ENCODE measurements around the gene GFER.
A peak's percentile ranks its signal among the peaks of the same experiment; 100 is the strongest.
"Not testable (repeated sequence)": the region's sequence is repeated elsewhere in the genome, so short reads cannot be mapped to it uniquely, and the experiment has no call there.

Gene GFER

DNA sequence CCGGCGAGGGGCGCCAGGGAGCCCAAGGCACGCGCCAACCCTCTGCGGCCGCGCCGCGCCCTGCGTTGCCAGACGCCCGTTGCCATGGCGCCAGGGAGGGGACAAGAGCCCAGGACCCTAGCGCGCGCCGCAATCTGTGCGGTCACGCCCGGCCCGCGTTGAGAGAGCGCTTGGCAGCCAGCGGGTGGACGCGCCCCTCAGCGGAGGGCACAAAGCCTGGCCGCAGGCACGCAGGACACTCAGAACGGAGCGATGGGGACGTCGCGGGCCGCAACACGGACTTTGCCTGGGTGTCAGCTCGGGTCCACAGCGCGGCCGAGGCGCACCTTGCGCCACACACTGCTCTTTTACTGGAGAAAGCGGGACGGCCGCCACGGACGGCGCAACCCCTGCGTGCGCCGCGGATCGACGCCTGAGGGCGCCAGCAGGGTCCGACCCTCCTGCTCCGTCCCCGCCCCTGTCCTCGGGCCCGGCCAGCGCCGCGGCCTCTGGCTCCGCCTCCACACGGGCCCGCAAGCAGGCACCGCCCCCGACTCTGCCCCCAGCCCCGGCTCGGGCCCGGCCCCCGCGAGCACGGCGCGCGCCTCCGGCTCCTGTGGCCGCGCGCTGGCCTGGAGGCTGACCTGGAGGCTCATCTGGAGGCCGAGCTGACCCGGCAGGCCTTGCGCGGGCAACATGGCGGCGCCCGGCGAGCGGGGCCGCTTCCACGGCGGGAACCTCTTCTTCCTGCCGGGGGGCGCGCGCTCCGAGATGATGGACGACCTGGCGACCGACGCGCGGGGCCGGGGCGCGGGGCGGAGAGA is at the start of gene GFER:
GFER (plus strand) TSS at position 650 of the 803 bp plus-strand sequence; CDS start at position 676, 26 bp downstream.
- peak in 1 of 2 donors; percentile 80 for DNase-seq (ENCODE audit: low read depth in 2 of 2)

DNA sequence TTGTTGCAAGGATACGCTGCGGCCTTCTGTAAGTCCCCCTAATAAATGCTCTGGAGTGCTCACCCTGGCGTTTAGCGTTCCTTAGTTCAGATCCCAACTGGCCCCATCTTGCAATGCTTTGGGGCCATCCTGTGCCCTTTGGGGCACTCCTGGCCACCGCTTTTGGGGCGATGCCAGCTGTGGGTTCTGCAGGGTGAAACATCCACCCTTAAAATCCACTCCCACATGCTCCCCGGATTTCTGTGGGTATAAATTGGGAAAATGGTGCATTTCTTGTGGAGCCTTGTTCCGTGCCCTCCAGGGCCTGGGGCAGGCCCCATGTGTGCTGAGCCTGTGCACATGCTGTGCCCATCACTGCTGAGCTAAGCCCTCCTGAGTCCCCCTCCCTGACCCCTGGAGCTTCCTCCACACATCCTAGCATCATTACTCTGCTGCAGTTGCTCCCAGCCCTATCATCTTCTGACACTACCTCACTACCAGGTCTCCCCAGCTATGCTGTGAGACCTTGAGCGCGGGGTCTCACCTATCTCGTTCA is 47.0 kb upstream of the GFER start:
- DNase-seq (ENCODE audit: low read depth in 2 of 2), result no peak

DNA sequence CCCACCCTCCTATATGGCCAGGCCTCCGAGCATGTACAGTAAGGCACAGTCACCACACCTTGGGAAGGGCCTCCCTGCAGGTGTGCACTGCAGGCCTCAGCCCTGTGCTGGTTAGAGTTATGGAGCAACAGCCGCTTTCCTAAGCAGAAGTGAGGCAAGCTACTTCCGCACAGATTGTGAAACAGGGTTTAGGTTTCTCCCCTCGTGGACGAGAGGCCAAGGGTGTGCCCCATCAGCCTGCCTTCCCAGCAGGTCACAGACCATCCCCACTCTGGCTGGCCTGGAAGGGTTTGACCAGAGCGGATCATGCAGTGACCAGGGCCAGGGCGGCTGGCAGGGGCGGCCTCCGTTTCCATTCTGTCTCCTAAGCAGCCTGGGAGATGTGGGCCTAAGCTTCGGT is 45.7 kb upstream of the GFER start:
- no peak for DNase-seq (ENCODE audit: low read depth in 2 of 2)

DNA sequence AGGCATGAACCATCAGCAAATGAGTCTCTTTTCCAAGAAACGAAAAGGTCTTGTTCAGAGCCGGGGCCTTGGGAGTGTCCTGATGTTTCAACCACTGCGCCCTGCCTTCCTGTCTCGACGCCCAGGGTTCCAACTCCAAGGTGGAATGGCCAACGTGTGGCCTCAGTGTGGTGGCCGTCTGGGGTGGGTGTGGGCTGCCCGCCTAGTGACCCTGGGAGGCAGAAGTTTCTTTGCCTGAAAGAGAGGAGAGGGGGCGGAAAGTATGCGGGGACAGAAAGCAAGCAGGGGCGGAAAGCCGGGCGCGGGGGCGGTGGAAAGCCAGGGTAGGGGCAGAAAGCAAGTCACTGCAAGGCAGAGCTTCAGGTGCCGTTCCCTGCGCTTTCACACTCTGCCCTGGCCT is 45.1 kb upstream of the GFER start:
- DNase-seq (ENCODE audit: low read depth in 2 of 2), result no peak

DNA sequence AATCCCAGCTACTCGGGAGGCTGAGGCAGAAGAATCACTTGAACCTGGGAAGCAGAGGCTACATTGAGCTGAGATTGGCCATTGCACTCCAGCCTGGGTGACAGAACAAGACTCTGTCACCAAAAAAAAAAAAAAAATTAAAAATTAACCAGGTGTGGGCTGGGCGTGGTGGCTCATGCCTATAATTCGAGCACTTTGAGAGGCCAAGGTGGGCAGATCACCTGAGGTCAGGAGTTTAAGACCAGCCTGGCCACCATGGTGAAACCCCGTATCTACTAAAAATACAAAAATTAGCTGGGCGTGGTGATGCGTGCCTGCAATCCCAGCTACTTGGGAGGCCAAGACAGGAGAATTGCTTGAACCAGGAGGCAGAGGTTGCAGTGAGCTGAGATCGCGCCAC is 44.2 kb upstream of the GFER start:
- not testable (repeated sequence) for DNase-seq (ENCODE audit: low read depth in 2 of 2)

DNA sequence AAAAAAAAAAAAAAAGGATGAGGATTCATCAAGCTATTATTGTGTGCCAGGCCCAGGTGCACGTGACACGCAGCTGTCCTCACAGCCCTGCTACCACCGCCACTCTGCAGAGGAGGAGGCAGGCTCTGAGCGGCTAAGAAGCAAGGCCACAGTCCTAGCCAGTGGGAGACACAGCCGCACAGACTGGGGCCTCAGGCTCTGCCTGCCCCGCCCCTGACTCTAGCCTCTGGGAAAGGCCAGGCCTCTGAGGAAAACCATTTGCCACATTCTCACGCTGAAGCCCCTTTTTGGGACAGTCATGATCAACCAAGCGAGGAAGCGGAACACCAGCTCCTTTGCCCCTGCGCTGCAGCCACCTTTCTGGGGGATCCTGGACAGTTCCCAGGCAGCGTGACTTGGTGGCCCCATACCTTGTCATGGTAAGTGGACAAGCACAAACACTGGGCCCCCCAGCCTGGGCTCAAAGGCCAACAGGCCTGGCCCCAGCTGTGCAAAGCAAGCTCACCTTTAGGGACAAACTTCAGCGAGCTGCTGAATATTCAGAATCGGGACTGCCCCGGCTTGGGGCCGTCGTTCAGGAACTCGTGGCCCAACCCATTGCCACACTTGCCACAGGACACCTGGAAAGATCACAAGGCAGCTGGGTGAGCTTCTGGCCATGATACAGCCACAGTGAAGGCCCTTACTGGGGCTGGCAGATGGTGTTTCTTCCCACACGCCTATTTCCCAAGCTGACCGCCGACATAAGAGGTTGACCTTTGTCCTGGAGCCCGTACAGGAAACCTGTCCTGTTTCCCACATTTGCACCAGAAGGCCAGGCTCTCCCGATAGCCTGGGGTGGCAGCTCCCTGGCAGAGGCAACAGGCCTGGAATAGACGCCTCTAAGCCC is 43.5 kb upstream of the GFER start:
- DNase-seq (ENCODE audit: low read depth in 2 of 2), result no peak

DNA sequence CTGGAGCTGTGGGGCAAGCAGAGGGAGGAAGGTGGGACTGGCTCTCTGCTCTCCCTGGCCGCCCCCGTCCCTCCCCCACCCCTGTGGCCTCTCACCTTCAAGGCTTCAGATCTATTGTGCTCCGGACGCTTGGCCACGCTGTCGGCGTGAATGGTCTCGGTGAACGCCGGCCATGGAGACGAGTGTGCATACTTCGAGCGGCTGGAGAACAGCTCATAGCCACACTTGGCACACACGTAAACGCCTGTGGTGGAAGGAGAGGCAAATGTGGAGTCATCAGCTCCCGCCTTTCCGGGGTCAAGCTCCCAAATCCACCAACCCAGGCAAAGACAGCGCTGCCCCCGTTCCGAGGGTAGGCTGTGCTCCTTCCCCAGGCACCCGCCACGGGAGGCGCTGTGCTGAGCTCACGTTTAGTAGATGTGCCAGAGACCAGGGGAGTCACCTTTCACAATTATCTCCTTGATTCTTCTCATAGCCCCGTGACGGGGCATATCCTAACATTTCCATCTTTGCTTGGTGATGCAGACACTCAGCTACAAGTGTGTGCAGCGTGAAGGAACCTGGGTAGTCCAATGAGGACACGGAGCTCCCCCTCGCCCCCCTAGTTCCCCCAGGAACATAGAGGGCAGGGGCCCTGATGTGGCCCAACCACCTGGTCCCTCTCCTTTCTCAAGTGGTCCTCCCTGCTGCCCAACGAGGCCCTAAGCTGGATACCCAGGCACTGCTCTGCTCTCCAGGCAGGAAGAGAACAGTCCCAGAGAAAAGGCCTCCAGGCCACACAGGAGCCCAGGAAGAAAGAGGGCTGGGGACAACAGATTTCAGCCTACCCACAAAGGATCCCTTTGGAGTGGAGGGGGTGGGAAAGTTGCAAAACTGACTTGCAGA is 42.6 kb upstream of the GFER start:
- DNase-seq (ENCODE audit: low read depth in 2 of 2), result no peak

DNA sequence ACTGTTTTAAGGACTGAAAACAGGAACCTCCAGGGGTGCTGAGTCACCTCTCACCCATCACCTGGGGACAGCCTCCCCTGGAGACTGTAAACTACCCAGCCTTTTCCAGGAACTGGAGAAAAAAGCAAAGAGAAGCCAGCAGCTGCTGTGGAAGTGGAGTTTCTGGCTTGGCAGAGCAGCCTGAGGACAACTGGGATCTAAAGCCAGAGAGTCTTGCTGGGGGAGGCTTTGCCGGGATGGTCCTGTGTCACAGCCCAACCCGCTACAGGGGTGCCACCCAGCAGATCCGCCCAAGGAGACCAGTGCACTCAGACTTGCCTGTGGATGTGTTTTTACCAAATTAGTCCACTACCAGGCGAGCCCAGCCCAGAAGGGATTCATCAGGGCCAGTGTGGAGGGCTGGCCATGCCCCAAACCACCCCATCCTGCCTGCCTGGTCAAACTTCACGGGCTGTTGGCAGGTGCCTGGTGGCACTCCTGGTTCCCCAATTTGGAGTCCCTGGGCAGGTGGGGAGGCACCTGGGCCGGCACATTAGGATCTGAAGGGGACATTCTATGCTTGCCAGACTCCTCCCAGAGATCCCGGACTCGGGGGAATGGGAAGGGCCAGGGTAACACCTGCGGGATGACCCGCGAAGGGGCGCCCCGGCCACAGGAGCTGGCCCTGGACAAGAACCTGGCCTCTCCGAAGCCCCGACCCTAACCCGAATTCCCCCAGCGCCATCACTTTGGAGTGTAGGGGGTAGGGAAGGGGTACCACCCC is 41.8 kb upstream of the GFER start:
- no peak for DNase-seq (ENCODE audit: low read depth in 2 of 2)

DNA sequence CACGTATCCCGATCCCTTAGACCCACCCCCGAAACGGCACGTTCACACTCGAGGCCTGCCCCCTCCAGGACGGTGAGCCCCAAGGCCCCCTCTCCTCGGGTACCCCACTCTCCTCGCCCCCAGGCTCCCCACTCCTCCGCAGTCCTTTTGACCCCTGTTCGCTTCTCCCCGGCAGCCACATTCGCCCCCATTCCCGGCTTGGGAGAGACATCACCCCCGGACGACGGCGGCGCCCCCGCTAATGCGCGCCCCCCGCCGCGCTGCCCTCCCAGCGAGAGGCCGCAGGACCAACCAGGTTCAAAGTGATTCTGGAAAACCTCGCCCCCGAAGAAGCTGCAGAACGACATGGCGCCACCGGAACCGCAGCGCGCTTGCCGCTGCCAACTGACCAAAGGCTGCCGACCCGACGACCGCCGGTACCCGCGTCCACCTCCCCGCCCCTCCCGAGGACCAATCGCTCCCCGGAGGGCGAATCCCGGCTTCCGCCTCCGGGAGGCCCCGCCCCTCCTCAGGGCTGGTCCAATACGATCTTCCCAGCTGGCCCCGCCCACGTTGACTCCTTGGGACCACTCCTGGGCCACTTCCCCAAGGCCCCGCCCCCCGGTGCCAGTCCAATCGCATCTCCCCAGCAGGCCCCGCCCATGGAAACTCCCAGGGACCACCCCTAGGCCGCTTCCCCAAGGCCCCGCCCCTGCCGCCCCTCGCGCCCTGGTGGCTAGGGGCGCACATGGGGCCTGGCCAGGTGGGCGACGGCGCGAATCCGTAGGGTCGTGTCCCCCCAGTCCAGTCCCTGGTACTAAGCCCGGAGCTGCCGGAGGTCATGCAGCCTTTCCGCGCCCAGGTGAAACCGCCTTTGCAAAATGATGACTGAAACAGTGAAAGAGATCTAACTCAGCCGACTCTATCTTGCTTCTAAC is 40.9 kb upstream of the GFER start, which contains the start of gene MSRB1:
MSRB1 (minus strand) TSS at position 390 of the 917 bp plus-strand sequence; CDS start at position 347, 43 bp downstream.
- DNase-seq (ENCODE audit: low read depth in 2 of 2), result peak; percentile 99 to 100

DNA sequence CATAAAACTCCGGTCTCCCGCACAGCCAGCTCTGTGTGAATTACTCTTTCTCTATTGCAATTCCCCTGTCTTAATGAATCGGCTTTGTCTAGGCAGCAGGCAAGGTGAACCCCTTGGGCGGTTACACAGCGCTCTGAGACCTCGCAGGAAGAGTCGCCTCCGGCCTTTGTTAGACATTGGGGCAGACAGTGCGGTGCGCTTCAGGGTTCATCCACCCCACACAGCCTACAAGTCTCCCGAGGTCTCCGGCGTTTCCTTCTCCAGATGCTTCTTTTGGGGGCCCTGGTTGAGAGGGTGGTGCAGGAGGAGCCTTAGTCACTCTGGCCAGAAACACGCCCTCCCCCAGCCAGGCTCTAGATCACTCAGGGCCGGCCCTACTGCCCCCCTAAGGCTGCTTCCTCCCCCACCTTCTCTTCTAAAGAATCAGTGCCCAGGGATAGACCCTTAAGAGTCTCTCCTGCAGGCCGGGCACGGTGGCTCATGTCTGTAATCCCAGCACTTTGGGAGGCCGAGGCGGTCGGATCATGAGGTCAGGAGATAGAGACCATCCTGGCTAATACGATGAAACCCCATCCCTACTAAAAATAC is 39.3 kb upstream of the GFER start:
- DNase-seq (ENCODE audit: low read depth in 2 of 2), result no peak

DNA sequence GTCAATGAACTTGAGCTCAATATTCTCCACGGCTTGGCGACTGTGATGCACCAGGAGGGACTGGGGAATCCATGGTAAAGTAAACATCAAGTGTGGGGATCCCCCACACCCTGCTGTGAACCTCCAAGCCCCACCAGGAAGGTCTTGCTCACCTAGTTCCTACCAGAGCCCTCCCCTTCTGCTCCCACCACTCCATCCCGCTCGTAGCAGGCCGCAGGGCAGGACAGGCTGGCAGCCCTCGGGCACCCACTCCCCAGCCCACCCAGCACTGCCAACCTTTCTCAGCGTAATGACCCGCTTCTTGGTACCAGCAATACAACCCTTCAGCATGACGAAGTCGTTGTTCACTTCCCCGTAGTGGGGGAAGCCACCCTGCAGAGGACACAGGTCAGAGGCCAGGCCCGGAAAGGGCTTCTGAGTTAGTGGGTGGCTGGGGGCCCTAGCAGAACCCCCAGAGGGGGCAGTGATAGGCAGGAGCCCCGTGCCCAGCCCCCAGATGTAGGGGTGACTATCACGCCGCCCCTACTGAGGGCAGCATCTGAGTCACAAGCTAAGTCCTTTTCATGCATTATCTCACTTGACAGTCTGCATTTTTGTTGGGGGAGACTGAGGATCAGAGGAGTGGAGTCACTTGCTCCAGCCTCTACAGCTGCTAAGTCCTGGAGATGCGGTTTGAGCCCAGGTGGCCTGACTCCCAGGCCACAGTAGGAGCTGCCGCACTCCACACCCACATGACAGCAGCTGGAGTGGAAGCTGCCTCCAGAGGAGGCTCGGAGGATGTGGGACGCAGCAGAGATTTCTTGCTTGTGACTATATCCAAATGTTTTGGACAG is 38.2 kb upstream of the GFER start:
- DNase-seq (ENCODE audit: low read depth in 2 of 2), result no peak

DNA sequence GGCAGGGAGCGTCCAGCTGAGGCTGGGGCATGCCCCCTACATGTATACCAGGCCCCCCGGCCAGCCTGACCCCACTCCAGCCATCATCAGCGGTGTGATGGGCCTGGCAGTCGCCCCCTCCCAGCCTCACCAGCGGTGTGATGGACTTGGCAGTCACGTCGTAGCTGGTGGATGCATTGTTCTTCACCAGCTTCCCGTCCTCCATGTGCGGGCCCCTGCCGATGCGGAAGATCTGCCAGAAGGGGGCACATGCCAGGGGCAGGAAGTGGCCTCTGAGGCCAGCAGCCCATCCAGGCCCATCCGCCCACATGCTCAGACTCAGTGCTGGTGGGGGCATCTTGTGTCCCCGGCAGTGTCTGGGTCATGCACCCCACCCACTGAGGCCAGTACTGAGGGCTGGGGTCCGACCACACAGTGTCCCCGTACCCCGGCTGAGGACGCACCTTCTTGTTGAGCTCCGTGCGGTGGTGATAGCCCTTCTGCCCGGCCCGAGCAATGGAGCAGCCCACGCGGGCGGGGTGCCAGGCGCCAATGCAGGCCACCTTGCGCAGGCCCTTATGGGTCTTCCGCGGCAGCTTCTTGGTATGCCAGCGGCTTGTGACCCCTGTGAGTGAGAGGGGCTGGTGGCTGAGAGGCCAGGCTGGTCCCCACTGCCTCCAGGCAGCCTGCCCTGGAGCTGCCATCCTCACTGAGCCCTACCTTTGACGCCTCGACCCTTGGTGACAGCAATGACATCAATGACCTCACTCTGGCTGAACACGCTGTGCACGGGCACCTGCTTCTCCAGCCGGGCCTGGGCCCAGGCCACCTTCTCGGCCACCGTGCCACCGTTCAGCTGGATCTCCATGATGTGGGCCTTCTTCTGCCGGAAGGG is 37.3 kb upstream of the GFER start:
- no peak for DNase-seq (ENCODE audit: low read depth in 2 of 2)

DNA sequence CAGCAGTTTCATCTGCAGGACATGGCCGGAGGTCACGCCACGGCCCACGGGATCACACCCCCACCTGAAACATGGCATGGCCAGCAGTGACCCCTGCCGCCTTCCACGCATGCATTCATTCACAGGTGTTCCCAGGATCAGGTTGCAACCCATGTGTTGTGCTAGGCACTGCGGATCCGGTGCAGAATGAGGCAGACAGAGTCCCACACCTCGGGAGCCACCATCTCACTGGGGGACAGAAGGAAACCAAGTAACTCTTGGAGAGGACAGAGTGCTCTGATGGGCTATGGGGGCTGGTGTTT is 36.7 kb upstream of the GFER start:
- no peak for DNase-seq (ENCODE audit: low read depth in 2 of 2)

DNA sequence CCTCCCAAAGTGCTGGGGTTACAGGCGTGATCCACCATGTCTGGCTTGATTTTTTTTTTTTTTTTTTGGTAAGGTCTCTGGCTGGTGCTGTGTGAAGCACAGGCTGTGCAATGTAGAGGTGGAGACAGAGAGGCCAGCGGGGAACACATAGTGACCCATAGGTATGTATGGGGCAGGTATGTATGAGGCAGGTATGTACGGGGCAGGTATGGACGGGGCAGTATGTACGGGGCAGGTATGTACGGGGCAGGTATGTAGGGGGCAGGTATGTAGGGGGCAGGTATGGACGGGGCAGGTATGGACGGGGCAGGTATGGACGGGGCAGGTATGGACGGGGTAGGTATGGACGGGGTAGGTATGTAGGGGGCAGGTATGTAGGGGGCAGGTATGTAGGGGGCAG is 34.5 kb upstream of the GFER start:
- DNase-seq (ENCODE audit: low read depth in 2 of 2), result no peak

DNA sequence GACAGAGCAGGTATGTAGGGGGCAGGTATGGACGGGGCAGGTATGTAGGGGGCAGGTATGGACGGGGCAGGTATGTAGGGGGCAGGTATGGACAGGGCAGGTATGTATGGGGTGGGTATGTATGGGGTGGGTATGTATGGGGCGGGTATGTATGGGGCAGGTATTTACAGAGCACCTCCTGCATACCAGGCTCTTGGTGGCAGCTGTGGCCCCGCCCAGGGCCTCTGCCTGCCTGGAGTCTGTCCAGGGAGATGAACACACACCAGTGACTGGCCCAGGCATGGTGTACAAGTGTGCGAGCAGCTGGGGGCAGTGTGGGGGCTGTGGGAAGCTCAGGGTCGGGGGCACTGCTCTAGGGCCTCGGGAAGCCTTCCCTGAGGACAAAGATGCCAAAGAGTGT is 33.9 kb upstream of the GFER start:
- no peak for DNase-seq (ENCODE audit: low read depth in 2 of 2)

DNA sequence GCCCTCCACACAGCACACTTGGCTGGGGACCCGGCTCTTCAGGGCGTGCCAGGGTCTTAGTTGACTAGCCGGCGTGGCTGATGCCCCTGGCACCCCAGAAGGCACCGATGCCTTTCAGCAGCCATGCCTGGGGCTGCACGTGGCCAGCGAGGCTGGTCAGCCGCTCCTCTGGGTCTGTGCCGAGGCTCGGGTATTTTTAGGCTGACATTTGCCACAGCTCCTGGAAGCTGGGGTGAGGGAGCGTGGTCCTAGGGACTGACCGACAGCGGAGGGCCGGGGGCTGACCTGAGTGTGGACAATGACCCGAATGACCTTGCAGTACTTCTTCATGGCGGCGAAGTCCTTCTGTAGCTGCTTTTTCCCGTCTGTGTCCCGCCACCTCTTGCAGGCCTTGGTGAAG is 33.4 kb upstream of the GFER start:
- no peak for DNase-seq (ENCODE audit: low read depth in 2 of 2)

DNA sequence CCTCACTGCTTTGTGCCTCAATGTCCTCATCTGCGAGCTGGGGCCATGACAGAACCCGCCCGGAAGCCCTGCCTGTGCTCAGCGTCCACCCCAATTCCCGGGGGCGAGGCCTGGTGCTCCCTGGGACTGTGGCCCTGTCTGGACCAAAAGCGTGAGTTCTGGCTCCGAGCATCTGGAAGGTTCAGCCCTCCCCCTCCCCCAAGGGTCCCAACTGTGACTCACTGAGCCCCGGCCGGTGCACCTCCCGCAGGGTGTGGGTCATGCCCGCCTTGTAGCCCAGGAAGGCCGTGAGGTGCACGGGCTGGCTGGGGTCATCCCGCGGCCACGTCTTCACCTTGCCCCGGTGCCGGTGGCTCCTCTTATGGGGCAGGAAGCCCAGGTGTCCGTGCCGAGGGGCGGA is 30.3 kb upstream of the GFER start:
- DNase-seq (ENCODE audit: low read depth in 2 of 2), result no peak
